ENCODE measurements around the gene ETFA.

GRCh38 chr15:76285241-76285825, 25.9 kb downstream of the ETFA start:
- TF ChIP-seq CHD2 (IDR thresholded peaks at IDR 0.05; ENCODE audit: low read length, partially characterized antibody), result no peak
- no peak for TF ChIP-seq EP300 (IDR thresholded peaks at IDR 0.05)
- TF ChIP-seq CEBPB (IDR thresholded peaks at IDR 0.05), result no peak
- TF ChIP-seq FOXS1 (CRISPR knock-in tag; IDR thresholded peaks at IDR 0.05), result no peak
- TF ChIP-seq, protein P1, sequence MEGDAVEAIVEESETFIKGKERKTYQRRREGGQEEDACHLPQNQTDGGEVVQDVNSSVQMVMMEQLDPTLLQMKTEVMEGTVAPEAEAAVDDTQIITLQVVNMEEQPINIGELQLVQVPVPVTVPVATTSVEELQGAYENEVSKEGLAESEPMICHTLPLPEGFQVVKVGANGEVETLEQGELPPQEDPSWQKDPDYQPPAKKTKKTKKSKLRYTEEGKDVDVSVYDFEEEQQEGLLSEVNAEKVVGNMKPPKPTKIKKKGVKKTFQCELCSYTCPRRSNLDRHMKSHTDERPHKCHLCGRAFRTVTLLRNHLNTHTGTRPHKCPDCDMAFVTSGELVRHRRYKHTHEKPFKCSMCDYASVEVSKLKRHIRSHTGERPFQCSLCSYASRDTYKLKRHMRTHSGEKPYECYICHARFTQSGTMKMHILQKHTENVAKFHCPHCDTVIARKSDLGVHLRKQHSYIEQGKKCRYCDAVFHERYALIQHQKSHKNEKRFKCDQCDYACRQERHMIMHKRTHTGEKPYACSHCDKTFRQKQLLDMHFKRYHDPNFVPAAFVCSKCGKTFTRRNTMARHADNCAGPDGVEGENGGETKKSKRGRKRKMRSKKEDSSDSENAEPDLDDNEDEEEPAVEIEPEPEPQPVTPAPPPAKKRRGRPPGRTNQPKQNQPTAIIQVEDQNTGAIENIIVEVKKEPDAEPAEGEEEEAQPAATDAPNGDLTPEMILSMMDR (IDR thresholded peaks at IDR 0.05), result peak; percentile 71
- no peak for TF ChIP-seq REST (IDR thresholded peaks at IDR 0.05)
- no peak for TF ChIP-seq HDAC2 (IDR thresholded peaks at IDR 0.05)
- TF ChIP-seq KDM1A (IDR thresholded peaks at IDR 0.05; ENCODE audit: low read depth), result no peak
- no peak for TF ChIP-seq HOXA7 (CRISPR knock-in tag; IDR thresholded peaks at IDR 0.05)
- TF ChIP-seq POLR2AphosphoS2 (conservative IDR thresholded peaks at IDR 0.05; ENCODE audit: low read length), result no peak
- no peak for TF ChIP-seq MAFK (IDR thresholded peaks at IDR 0.05; ENCODE audit: partially characterized antibody)
- TF ChIP-seq, protein P2, sequence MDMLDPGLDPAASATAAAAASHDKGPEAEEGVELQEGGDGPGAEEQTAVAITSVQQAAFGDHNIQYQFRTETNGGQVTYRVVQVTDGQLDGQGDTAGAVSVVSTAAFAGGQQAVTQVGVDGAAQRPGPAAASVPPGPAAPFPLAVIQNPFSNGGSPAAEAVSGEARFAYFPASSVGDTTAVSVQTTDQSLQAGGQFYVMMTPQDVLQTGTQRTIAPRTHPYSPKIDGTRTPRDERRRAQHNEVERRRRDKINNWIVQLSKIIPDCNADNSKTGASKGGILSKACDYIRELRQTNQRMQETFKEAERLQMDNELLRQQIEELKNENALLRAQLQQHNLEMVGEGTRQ (IDR thresholded peaks at IDR 0.05), result no peak
- TF ChIP-seq NR3C1 (IDR thresholded peaks at IDR 0.05), result no peak
- no peak for TF ChIP-seq MYC (IDR thresholded peaks at IDR 0.05; ENCODE audit: borderline replicate concordance, low read length)

Data from A549 (cell line).